Uterus (tissue), 2 donors: ENCODE results near the gene MED27.
"Not testable (repeated sequence)": the region's sequence is repeated elsewhere in the genome, so short reads cannot be mapped to it uniquely, and the experiment has no call there.

ENCODE experiments used
- CTCF ChIP-seq, 4 experiments: fragments of 200-600 bp in 2 of 4; fragments of 450-650 bp in 2 of 4; sonication (generic) in 2 of 4; IDR thresholded peaks; one replicate each; pipeline ENCODE4 v1.5.1; 2016 to 2019; ENCODE audit warnings: antibody characterized with exemption in 4 of 4, mild to moderate bottlenecking in 2 of 4, moderate library complexity in 1 of 4
- POLR2A ChIP-seq, 2 donors: fragments of 450-650 bp; IDR thresholded peaks; one replicate each; pipeline ENCODE4 v1.6.1; 2016; ENCODE audit warnings: antibody characterized with exemption in 2 of 2, mild to moderate bottlenecking in 1 of 2, moderate library complexity in 1 of 2

- TF ChIP-seq CTCF, POLR2A (IDR thresholded peaks at IDR 0.05): not testable (repeated sequence)
Observed at GRCh38 chr9:132010201-132010600, 69.5 kb downstream of the MED27 start.
